HEK293 (cell line): ENCODE data around the gene PNRC1.
"Not testable (repeated sequence)": the region's sequence is repeated elsewhere in the genome, so short reads cannot be mapped to it uniquely, and the experiment has no call there.

Experiments
- CTCF ChIA-PET: fragments of 350-600 bp; formaldehyde crosslinking; extraction: SDS; loops from one replicate; lab custom pipeline; 2021; ENCODE audit warnings: antibody characterized with exemption; lab: Yijun Ruan, JAX
- POLR2A ChIA-PET: fragments of 300-600 bp; formaldehyde crosslinking; extraction: SDS; loops from one replicate; lab custom pipeline; 2020; ENCODE audit warnings: antibody characterized with exemption, inconsistent platforms; lab: Yijun Ruan, JAX
- H3K27ac ChIP-seq: fragments of 200-500 bp; sonication (Bioruptor generic); 2 replicates; pipeline ENCODE4 v1.5.1; 2014; ENCODE audit warnings: low read depth, low read length, control low read depth, inconsistent platforms; ENCODE audit errors: extremely low read depth
- H3K36me3 ChIP-seq, 2 experiments: fragments of 200-500 bp in 1 of 2; sonication (Bioruptor generic) in 1 of 2; 1 replicate in 1 of 2; 2 replicates in 1 of 2; pipeline ENCODE4 v1.5.1; 2014 to 2017; ENCODE audit warnings: inconsistent platforms in 2 of 2, low read length in 2 of 2; ENCODE audit not compliant: control insufficient read depth in 2 of 2, insufficient read depth in 1 of 2
- H3K4me1 ChIP-seq: fragments of 200-500 bp; sonication (Bioruptor generic); 2 replicates; pipeline ENCODE4 v1.5.1; 2014; ENCODE audit warnings: mild to moderate bottlenecking, low read length, inconsistent platforms; ENCODE audit not compliant: control insufficient read depth, insufficient read depth
- H3K4me3 ChIP-seq: 2 replicates; pipeline ENCODE4 v1.5.1; 2011; ENCODE audit warnings: low read depth, mild to moderate bottlenecking, control low read depth, low read length, moderate library complexity
- H3K9me3 ChIP-seq: fragments of 200-500 bp; sonication (Bioruptor generic); 2 replicates; pipeline ENCODE4 v1.5.1; 2014; ENCODE audit warnings: low read depth, low read length, inconsistent platforms; ENCODE audit not compliant: control insufficient read depth, insufficient read depth
- BCL6B ChIP-seq: fragments of 450-650 bp; formaldehyde crosslinking; IDR thresholded peaks from 2 replicates; pipeline ENCODE4 v1.5.1; 2017; ENCODE audit warnings: missing biosample characterization, missing genetic modification characterization
- HOXC10 ChIP-seq: sonication (generic); formaldehyde crosslinking; IDR thresholded peaks from 2 replicates; pipeline ENCODE4 v1.8.1; 2023; ENCODE audit warnings: mild to moderate bottlenecking, missing genetic modification reagents
- KLF1 ChIP-seq: fragments of 450-650 bp; formaldehyde crosslinking; IDR thresholded peaks from 2 replicates; pipeline ENCODE4 v1.5.1; 2016; ENCODE audit warnings: missing biosample characterization, missing genetic modification characterization
- KLF7 ChIP-seq: fragments of 450-650 bp; formaldehyde crosslinking; IDR thresholded peaks from 2 replicates; pipeline ENCODE4 v1.5.1; 2016; ENCODE audit warnings: missing biosample characterization, missing genetic modification characterization, borderline replicate concordance
- PRDM10 ChIP-seq: fragments of 450-650 bp; formaldehyde crosslinking; IDR thresholded peaks from 2 replicates; pipeline ENCODE4 v1.5.1; 2016; ENCODE audit warnings: missing biosample characterization, missing genetic modification characterization
- PRDM4 ChIP-seq: fragments of 450-650 bp; formaldehyde crosslinking; IDR thresholded peaks from 2 replicates; pipeline ENCODE4 v1.5.1; 2017; ENCODE audit warnings: missing biosample characterization, missing genetic modification characterization
- TRIM28 ChIP-seq: IDR thresholded peaks from 2 replicates; pipeline ENCODE4 v1.6.1; 2011; ENCODE audit warnings: low read length, control low read depth, borderline replicate concordance
- ZBTB17 ChIP-seq: fragments of 450-650 bp; formaldehyde crosslinking; IDR thresholded peaks from 2 replicates; pipeline ENCODE4 v1.5.1; 2016; ENCODE audit warnings: missing biosample characterization, missing genetic modification characterization
- ZBTB20 ChIP-seq: fragments of 450-650 bp; formaldehyde crosslinking; IDR thresholded peaks from 2 replicates; pipeline ENCODE4 v1.5.1; 2016; ENCODE audit warnings: missing biosample characterization, missing genetic modification characterization
- ZEB2 ChIP-seq: fragments of 450-650 bp; formaldehyde crosslinking; IDR thresholded peaks from 2 replicates; pipeline ENCODE4 v1.5.1; 2016; ENCODE audit warnings: missing biosample characterization, missing genetic modification characterization
- ZNF146 ChIP-seq: fragments of 450-650 bp; formaldehyde crosslinking; IDR thresholded peaks from 2 replicates; pipeline ENCODE4 v1.5.1; 2016; ENCODE audit warnings: missing biosample characterization, missing genetic modification characterization
- ZNF211 ChIP-seq: fragments of 450-650 bp; formaldehyde crosslinking; IDR thresholded peaks from 2 replicates; pipeline ENCODE4 v1.5.1; 2016; ENCODE audit warnings: low read depth, missing biosample characterization, missing genetic modification characterization
- ZNF335 ChIP-seq: fragments of 450-650 bp; formaldehyde crosslinking; conservative IDR thresholded peaks from 2 replicates; pipeline ENCODE4 v1.5.1; 2016; ENCODE audit warnings: missing biosample characterization, missing genetic modification characterization
- ZNF394 ChIP-seq: fragments of 450-650 bp; formaldehyde crosslinking; IDR thresholded peaks from 2 replicates; pipeline ENCODE4 v1.5.1; 2016; ENCODE audit warnings: missing biosample characterization, missing genetic modification characterization, mild to moderate bottlenecking, moderate library complexity, borderline replicate concordance
- ZNF580 ChIP-seq: fragments of 450-650 bp; formaldehyde crosslinking; IDR thresholded peaks from 2 replicates; pipeline ENCODE4 v1.5.1; 2016; ENCODE audit warnings: missing biosample characterization, missing genetic modification characterization
- ZNF596 ChIP-seq: fragments of 450-650 bp; IDR thresholded peaks from 2 replicates; pipeline ENCODE4 v1.5.0; 2018; ENCODE audit warnings: missing biosample characterization, mild to moderate bottlenecking, missing genetic modification characterization, moderate library complexity
- ZNF623 ChIP-seq: fragments of 450-650 bp; formaldehyde crosslinking; IDR thresholded peaks from 2 replicates; pipeline ENCODE4 v1.5.1; 2016; ENCODE audit warnings: missing biosample characterization, missing genetic modification characterization
- ZNF629 ChIP-seq: fragments of 450-650 bp; formaldehyde crosslinking; IDR thresholded peaks from 2 replicates; pipeline ENCODE4 v1.5.1; 2017; ENCODE audit warnings: missing biosample characterization, missing genetic modification characterization
- ZNF658 ChIP-seq: fragments of 450-650 bp; formaldehyde crosslinking; IDR thresholded peaks from 2 replicates; pipeline ENCODE4; 2016; ENCODE audit warnings: missing biosample characterization, missing genetic modification characterization
- ZNF707 ChIP-seq: fragments of 450-650 bp; formaldehyde crosslinking; IDR thresholded peaks from 2 replicates; pipeline ENCODE4 v1.5.1; 2016; ENCODE audit warnings: missing biosample characterization, missing genetic modification characterization
- ZNF777 ChIP-seq: fragments of 450-650 bp; formaldehyde crosslinking; IDR thresholded peaks from 2 replicates; pipeline ENCODE4 v1.5.1; 2017; ENCODE audit warnings: missing biosample characterization, missing genetic modification characterization, borderline replicate concordance
- ZSCAN4 ChIP-seq: fragments of 450-650 bp; formaldehyde crosslinking; IDR thresholded peaks from 2 replicates; pipeline ENCODE4 v1.5.1; 2017; ENCODE audit warnings: missing biosample characterization, missing genetic modification characterization

The PNRC1 gene

GRCh38 chr6:89066121-89066520, 14.4 kb upstream of the PNRC1 start:
- H3K27ac ChIP-seq, H3K9me3 ChIP-seq, H3K4me1 ChIP-seq, H3K36me3 ChIP-seq, H3K4me3 ChIP-seq: not testable (repeated sequence)
- CTCF ChIA-PET = interaction anchor here (0.7 kb wide), 1 partner anchor 301 kb away, joined by 3 read pairs; no protein-coding TSS in a partner anchor
- POLR2A ChIA-PET = interaction anchor here (1.4 kb wide), 1 partner anchor 14 kb away, joined by 5 read pairs; the partner anchor contains the start of gene PNRC1
- TF ChIP-seq ZNF146 (tag by site-specific recombination) (peak; percentile 95), ZNF580 (tag by site-specific recombination) (0 out of 2 replicates have a peak, but pooled peaks have one; percentile 21)

- TF ChIP-seq ZNF777 (no peak), TRIM28 (no peak), KLF7 (tag by site-specific recombination) (no peak), PRDM10 (tag by site-specific recombination) (no peak), PRDM4 (tag by site-specific recombination) (no peak), ZBTB20 (tag by site-specific recombination) (no peak), ZNF707 (tag by site-specific recombination) (no peak), ZNF211 (tag by site-specific recombination) (no peak), ZBTB17 (no peak), ZNF658 (tag by site-specific recombination) (no peak), ZNF596 (tag by site-specific recombination) (no peak)
- Histone ChIP-seq H3K4me1 (no peaks in the 10 kb centered on the region), H3K9me3 (no peaks in the 10 kb centered on the region), H3K36me3 (no peaks in the 10 kb centered on the region), H3K4me3 (no peak overlapping the region), H3K27ac (no peak overlapping the region)
- POLR2A ChIA-PET = interaction anchor here (1.9 kb wide), 1 partner anchor 14 kb away, joined by 20 read pairs; the partner anchor contains the start of gene PNRC1
- CTCF ChIA-PET = interaction anchor here (0.5 kb wide), 1 partner anchor 86 kb away, joined by 3 read pairs; no protein-coding TSS in a partner anchor
Measured at GRCh38 chr6:89066940-89067646, 13.5 kb upstream of the PNRC1 start.

- Histone ChIP-seq H3K36me3 (no peaks in the 10 kb centered on the region), H3K4me3 (no peak overlapping the region), H3K27ac (no peak overlapping the region), H3K9me3 (no peaks in the 10 kb centered on the region), H3K4me1 (no peaks in the 10 kb centered on the region)
- ChIA-PET CTCF (no interaction called here), POLR2A (interaction anchor here (0.6 to 1.9 kb wide), 2 partner anchors 13 to 80 kb away, joined by 3 to 20 read pairs; partner anchors contain the start of gene PNRC1)
- no peak for TF ChIP-seq ZNF629 (tag by site-specific recombination)
- TF ChIP-seq KLF1 = no peak
- TF ChIP-seq ZNF335 = no peak
- TF ChIP-seq BCL6B (tag by site-specific recombination) = no peak
- no peak for TF ChIP-seq TRIM28
- no peak for TF ChIP-seq HOXC10 (CRISPR knock-in tag)
- TF ChIP-seq ZNF623 (tag by site-specific recombination) = no peak
- no peak for TF ChIP-seq ZSCAN4
- TF ChIP-seq ZNF394 (tag by site-specific recombination) = no peak
- no peak for TF ChIP-seq ZEB2 (tag by site-specific recombination)
Measured at GRCh38 chr6:89067796-89068195, 12.8 kb upstream of the PNRC1 start.
